Nephron progenitor cell (in vitro differentiated cells): ENCODE results near the gene CSF3.

ENCODE experiments used
- DNase-seq: peaks from one replicate; pipeline ENCODE4 v3.0.0; 2021
- H3K27ac Mint-ChIP-seq: 2 replicates; pipeline ENCODE4 v1.8.0; 2021; ENCODE audit warnings: mild to moderate bottlenecking, moderate library complexity, mixed read lengths
- H3K27me3 Mint-ChIP-seq: 2 replicates; pipeline ENCODE4 v1.8.0; 2021; ENCODE audit warnings: mild to moderate bottlenecking, low read depth, mixed read lengths; ENCODE audit not compliant: poor library complexity
- H3K36me3 Mint-ChIP-seq: 2 replicates; pipeline ENCODE4 v1.8.0; 2021; ENCODE audit warnings: low read depth, mixed read lengths
- H3K4me1 Mint-ChIP-seq: 2 replicates; pipeline ENCODE4 v1.8.0; 2021; ENCODE audit warnings: mixed read lengths
- H3K4me3 Mint-ChIP-seq: 2 replicates; pipeline ENCODE4 v1.8.0; 2021; ENCODE audit warnings: mild to moderate bottlenecking, moderate library complexity, mixed read lengths
- H3K9me3 Mint-ChIP-seq: 2 replicates; pipeline ENCODE4 v1.8.0; 2021; ENCODE audit warnings: mild to moderate bottlenecking, moderate library complexity, mixed read lengths
- CTCF ChIP-seq: fragments of 200-600 bp; sonication (generic); IDR thresholded peaks from 2 replicates; pipeline ENCODE4 v1.5.0; 2021; ENCODE audit warnings: antibody characterized with exemption

The CSF3 gene

GRCh38 chr17:39994448-39994847 is 20.8 kb upstream of the CSF3 start:
- Mint-ChIP-seq H3K27me3 (peaks cover 5% of the 10 kb centered on the region), H3K4me1 (peaks cover 9% of the 10 kb centered on the region), H3K9me3 (no peaks in the 10 kb centered on the region), H3K27ac (no peak overlapping the region), H3K36me3 (peaks cover 74% of the 10 kb centered on the region), H3K4me3 (no peak overlapping the region)
- no peak for TF ChIP-seq CTCF
- no peak for DNase-seq

DNA sequence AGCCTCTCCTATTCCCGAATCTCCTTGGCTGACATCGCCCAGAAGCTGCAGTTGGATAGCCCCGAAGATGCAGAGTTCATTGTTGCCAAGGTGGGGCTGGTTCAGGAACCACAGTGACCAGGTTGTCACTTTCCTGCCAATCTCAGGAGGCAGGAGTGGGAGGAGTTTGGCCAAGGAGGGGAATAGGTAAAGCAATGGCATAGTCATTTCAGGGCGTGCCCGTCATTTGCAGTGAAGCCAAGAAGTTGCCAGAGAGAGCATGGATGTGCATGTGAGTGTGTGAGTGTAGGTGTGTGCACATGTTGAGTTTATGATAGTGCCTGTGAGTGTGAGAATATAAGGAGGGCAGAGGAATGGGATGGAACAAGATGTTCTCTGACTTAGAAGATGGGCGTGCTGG is 19.8 kb upstream of the CSF3 start:
- H3K4me3 Mint-ChIP-seq, result no peak overlapping the region
- peaks cover 65% of the 10 kb centered on the region for H3K36me3 Mint-ChIP-seq
- peak overlapping the region; percentile 76 for H3K27ac Mint-ChIP-seq
- H3K4me1 Mint-ChIP-seq, result peaks cover 9% of the 10 kb centered on the region
- no peaks in the 10 kb centered on the region for H3K9me3 Mint-ChIP-seq
- no peak for DNase-seq
- peaks cover 5% of the 10 kb centered on the region for H3K27me3 Mint-ChIP-seq
- no peak for TF ChIP-seq CTCF

DNA sequence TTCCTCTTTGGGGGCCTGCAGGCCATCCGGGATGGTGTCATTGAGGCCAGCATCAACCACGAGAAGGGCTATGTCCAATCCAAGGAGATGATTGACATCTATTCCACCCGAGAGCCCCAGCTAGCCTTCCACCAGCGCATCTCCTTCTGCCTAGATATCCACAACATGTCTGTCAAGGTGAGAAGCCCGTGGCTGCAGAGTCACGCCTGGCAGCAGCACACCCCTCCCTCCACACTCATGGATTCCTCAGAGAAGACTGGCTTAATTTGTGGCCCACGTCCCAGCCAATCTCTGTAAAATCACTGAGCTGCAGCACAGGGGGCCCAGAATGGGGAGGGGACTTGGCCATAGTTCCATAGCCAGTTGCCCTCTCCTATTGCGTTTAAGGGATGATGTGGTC is 19.1 kb upstream of the CSF3 start:
- TF ChIP-seq CTCF, result no peak
- Mint-ChIP-seq H3K4me3 (no peak overlapping the region), H3K4me1 (peaks cover 9% of the 10 kb centered on the region), H3K9me3 (no peaks in the 10 kb centered on the region), H3K27ac (peak overlapping the region; percentile 45), H3K27me3 (peaks cover 5% of the 10 kb centered on the region), H3K36me3 (peaks cover 58% of the 10 kb centered on the region)
- no peak for DNase-seq

DNA sequence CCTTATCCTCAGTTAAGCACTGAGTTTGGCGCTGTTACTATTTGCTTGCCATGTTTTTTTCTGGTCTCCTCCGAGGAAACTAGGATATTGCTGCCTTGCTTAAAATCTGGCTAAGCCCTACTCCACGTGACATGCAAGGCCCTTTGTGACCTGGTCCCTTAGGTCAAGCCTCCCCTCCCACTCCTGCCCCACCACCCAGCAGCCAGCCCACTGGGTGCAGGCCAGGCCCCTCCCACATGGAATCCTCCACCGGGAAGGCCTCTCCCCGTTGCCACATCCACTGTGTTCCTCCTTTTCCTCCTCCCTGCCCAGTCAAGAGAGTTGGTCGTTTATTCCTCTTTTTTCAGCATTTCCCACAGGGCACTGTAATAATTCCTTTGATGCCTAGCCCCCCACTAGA is 18.4 kb upstream of the CSF3 start:
- Mint-ChIP-seq H3K4me1 (peaks cover 9% of the 10 kb centered on the region), H3K4me3 (no peak overlapping the region), H3K27me3 (peaks cover 5% of the 10 kb centered on the region), H3K27ac (peak overlapping the region; percentile 91), H3K36me3 (peaks cover 52% of the 10 kb centered on the region), H3K9me3 (no peaks in the 10 kb centered on the region)
- no peak for TF ChIP-seq CTCF
- no peak for DNase-seq

- no peak for TF ChIP-seq CTCF
- H3K36me3 Mint-ChIP-seq, result peaks cover 45% of the 10 kb centered on the region
- DNase-seq, result no peak
- peaks cover 5% of the 10 kb centered on the region for H3K27me3 Mint-ChIP-seq
- no peak overlapping the region for H3K27ac Mint-ChIP-seq
- peaks cover 9% of the 10 kb centered on the region for H3K4me1 Mint-ChIP-seq
- H3K9me3 Mint-ChIP-seq, result no peaks in the 10 kb centered on the region
- H3K4me3 Mint-ChIP-seq, result no peak overlapping the region
These were observed 17.7 kb upstream of the CSF3 start for GRCh38 chr17:39997543-39997942.

DNA sequence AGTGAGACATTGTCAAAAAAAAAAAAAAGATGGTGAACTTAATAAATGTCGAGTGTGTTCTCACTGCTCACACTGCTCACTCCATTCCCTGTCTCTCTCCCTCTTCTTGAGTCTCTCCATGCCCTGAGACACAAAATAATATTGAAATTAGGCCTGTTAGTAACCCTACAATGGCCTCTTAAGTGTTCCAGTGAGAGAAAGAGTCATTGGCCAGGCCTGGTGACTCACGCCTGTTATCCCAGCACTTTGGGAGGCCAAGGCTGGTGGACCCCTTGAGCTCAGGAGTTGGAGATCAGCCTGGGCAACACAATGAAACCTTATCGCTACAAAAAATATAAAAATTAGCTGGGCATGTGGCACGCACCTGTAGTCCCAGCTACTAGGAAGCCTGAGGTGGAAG is 16.2 kb upstream of the CSF3 start:
- Mint-ChIP-seq H3K9me3 (no peaks in the 10 kb centered on the region), H3K27me3 (peaks cover 7% of the 10 kb centered on the region), H3K36me3 (peaks cover 29% of the 10 kb centered on the region), H3K4me3 (no peak overlapping the region), H3K4me1 (peaks cover 9% of the 10 kb centered on the region), H3K27ac (peak overlapping the region; percentile 66)
- no peak for TF ChIP-seq CTCF
- DNase-seq, result no peak
